CD4-positive, alpha-beta memory T cell (primary cell): ENCODE measurements around the gene SLC2A9. TPM values are rescaled to one million over a fixed set of nuclear protein-coding genes. Genes with fewer than 3 reads are reported as not detected.

Source experiments
- CTCF ChIA-PET: fragments of 350-600 bp; sonication (Branson Sonifier 250); formaldehyde crosslinking; loops from one replicate; lab custom pipeline; 2021; ENCODE audit warnings: inconsistent platforms; ENCODE audit not compliant: partially characterized antibody; lab: Charles Lee
- POLR2A ChIA-PET: fragments of 350-600 bp; sonication (Branson Sonifier 250); formaldehyde crosslinking; loops from one replicate; lab custom pipeline; 2021; ENCODE audit not compliant: partially characterized antibody; lab: Charles Lee
- DNase-seq, 5 donors: peaks; one replicate each; pipeline versions ENCODE4 v3.0.0 to v3.0.0-alpha.2; 2020 to 2022; ENCODE audit warnings: mixed read lengths in 1 of 5
- H3K27ac ChIP-seq: one replicate; pipeline ENCODE4 v1.7.0; 2013; ENCODE audit warnings: low read depth, low read length
- H3K27me3 ChIP-seq: 2 replicates; pipeline ENCODE4 v1.7.0; 2013; ENCODE audit warnings: mild to moderate bottlenecking, low read length, moderate library complexity; ENCODE audit not compliant: insufficient read depth
- H3K36me3 ChIP-seq: 2 replicates; pipeline ENCODE4 v1.7.0; 2013; ENCODE audit warnings: mild to moderate bottlenecking, low read length, moderate library complexity; ENCODE audit not compliant: insufficient read depth
- H3K4me1 ChIP-seq: 2 replicates; pipeline ENCODE4 v1.7.0; 2013; ENCODE audit warnings: mild to moderate bottlenecking, low read length, moderate library complexity; ENCODE audit not compliant: insufficient read depth
- H3K4me3 ChIP-seq, 2 donors: one replicate each; pipeline ENCODE4 v1.7.0; 2013; ENCODE audit warnings: low read length in 2 of 2, mild to moderate bottlenecking in 1 of 2
- H3K9me3 ChIP-seq, 2 donors: one replicate each; pipeline ENCODE4 v1.7.0; 2013; ENCODE audit warnings: low read length in 2 of 2, control low read depth in 1 of 2; ENCODE audit not compliant: control insufficient read depth in 1 of 2
- H3K27ac Mint-ChIP-seq, 7 donors: one replicate each; pipeline ENCODE4 v1.8.0; 2020 to 2021; ENCODE audit warnings: mixed read lengths in 7 of 7, mild to moderate bottlenecking in 6 of 7, inconsistent platforms in 3 of 7, moderate library complexity in 3 of 7
- H3K27me3 Mint-ChIP-seq, 2 donors: one replicate each; pipeline ENCODE4 v1.8.0; 2020 to 2021; ENCODE audit warnings: mixed read lengths in 2 of 2
- H3K36me3 Mint-ChIP-seq, 2 donors: one replicate each; pipeline ENCODE4 v1.8.0; 2020 to 2021; ENCODE audit warnings: mixed read lengths in 2 of 2, inconsistent platforms in 1 of 2, mild to moderate bottlenecking in 1 of 2
- H3K4me1 Mint-ChIP-seq, 4 donors: one replicate each; pipeline ENCODE4 v1.8.0; 2020 to 2021; ENCODE audit warnings: mixed read lengths in 4 of 4, mild to moderate bottlenecking in 1 of 4
- H3K4me3 Mint-ChIP-seq, 8 donors: one replicate each; pipeline ENCODE4 v1.8.0; 2020 to 2021; ENCODE audit warnings: mixed read lengths in 8 of 8, mild to moderate bottlenecking in 7 of 8, moderate library complexity in 6 of 8, inconsistent platforms in 3 of 8
- H3K9me3 Mint-ChIP-seq, 8 donors: one replicate each; pipeline ENCODE4 v1.8.0; 2020 to 2021; ENCODE audit warnings: mixed read lengths in 8 of 8, mild to moderate bottlenecking in 5 of 8, inconsistent platforms in 3 of 8, moderate library complexity in 1 of 8
- intact Hi-C: fragments of 100-400 bp; cut with micrococcal nuclease; formaldehyde crosslinking; loops from one replicate; pipeline ENCODE4 v1.15.1; 2023
- polyA plus RNA-seq, 2 donors: library from polyadenylated mRNA; unstranded; fragments of 300-500 nt; fragmentation: Illumina TruSeq; gene quantifications; one replicate each; pipeline ENCODE4 v1.2.3, GENCODE V29; 2021
- total RNA-seq, 2 experiments: library from RNA; stranded (reverse); gene quantifications; one replicate each; pipeline ENCODE4 v1.2.3, GENCODE V29; 2021

The SLC2A9 gene
- 1 to 10 TPM; 2.0 to 2.4 TPM for total RNA-seq
- 1 to 10 TPM in 1 of 2 donors, under 1 TPM in 1; 0.43 to 1.4 TPM for polyA plus RNA-seq

DNA sequence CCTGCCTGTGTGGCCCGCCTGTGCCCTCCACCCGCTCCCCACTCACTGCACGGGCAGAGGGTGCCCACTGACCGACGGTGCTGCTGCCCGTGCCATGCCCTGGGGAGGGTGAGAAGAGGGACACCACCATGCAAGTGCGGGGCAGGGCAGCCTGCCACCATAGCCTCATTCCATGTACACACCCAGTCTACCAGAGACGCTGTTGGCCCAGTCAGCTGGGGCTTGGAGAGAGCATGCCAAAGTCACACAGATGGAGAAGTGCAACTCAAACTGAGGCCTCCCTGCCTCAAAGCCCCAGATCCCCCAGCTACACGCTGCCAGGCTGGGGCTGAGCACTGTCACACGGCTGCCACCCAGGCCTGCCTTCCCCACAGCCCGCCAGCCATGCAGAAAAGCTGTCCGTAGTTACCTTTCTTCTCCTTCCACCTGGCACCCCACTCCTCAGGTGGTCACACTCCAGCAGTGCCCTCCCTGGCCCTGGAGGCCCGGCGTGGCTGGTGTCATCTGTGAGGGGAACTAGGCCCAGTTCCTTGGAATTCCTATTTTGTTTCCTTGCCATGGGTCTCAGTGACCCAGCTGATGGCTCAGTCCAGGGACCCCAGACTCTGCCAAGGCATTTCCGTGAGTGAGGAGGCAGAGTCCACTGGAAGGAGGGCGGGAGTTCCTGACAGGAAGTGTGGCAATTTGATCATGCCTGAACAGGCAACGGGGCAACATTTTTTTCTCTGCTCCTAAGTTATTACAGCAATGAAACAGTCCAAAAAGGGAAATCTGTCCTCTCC is at the start of gene SLC2A9:
Gene SLC2A9, minus strand, starts transcription at position 627 of the 782 bp plus-strand sequence. Its CDS starts 68 bp downstream, at position 559.
- H3K4me1 Mint-ChIP-seq, result peaks cover 3 to 18% (median 11%) of the 10 kb centered on the region in 4 donors
- Histone ChIP-seq H3K4me3 (no peak within 1 kb of the TSS), H3K36me3 (no peaks in the 10 kb centered on the region), H3K27me3 (no peaks in the 10 kb centered on the region), H3K27ac (no peak within 1 kb of the TSS), H3K9me3 (no peaks in the 10 kb centered on the region), H3K4me1 (peaks cover 14% of the 10 kb centered on the region)
- H3K4me3 Mint-ChIP-seq, result peak within 1 kb of the TSS in 1 of 8 donors; percentile 94
- H3K27me3 Mint-ChIP-seq, result peaks cover under 1 to 3% of the 10 kb centered on the region in 2 donors
- H3K27ac Mint-ChIP-seq, result peak within 1 kb of the TSS in 6 of 7 donors; percentile 43 to 98 (median 79)
- DNase-seq, result no peak
- POLR2A ChIA-PET, result interaction anchor here (1.2 kb wide), 1 partner anchor 436 kb away, joined by 3 read pairs; the partner anchor contains the start of gene ZNF518B
- CTCF ChIA-PET, result interaction anchor here (0.6 to 1.5 kb wide), 3 partner anchors 10 to 260 kb away, joined by 3 to 5 read pairs (median 3); partner anchors contain the start of gene WDR1
- H3K36me3 Mint-ChIP-seq, result no peaks in the 10 kb centered on the region
- H3K9me3 Mint-ChIP-seq, result no peaks in the 10 kb centered on the region
- intact Hi-C loops, result no loop called here

DNA sequence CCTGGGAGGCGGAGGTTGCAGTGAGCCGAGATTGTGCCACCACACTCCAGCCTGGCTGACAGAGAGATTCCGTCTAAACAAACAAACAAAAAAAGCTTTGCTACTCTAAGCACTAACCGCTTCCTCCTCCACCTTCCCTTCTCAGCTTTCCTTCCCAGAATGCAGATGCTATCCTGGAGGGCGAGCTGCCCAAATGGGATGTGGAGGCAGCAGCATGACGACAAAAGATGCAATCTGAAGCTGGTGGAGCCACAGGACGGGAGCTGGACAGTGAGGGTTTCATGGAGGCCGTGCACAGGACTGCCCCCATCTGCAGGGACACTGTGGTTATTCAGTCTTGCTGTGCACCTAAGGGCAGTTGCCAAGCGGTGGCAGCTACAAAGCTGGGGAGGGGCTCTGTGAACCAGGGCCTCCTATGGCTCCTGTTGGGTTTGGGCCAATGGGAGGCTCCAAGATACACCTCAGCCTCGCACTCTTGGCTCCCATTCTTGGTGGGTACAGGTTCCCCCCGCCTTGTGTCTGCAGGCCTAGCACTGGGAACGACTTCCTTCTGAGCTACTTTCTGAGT is 47.9 kb upstream of the SLC2A9 start:
- Mint-ChIP-seq H3K9me3 (no peaks in the 10 kb centered on the region), H3K4me1 (peaks cover 0 to 4% (median 2%) of the 10 kb centered on the region in 4 donors), H3K27me3 (no peaks in the 10 kb centered on the region), H3K27ac (peak overlapping the region in 4 of 7 donors; percentile 24 to 59 (median 44)), H3K36me3 (peaks cover 38 to 61% of the 10 kb centered on the region in 2 donors), H3K4me3 (no peak overlapping the region)
- Histone ChIP-seq H3K9me3 (no peaks in the 10 kb centered on the region), H3K36me3 (peaks cover 35% of the 10 kb centered on the region), H3K27me3 (no peaks in the 10 kb centered on the region), H3K4me1 (no peaks in the 10 kb centered on the region), H3K27ac (no peak overlapping the region), H3K4me3 (no peak overlapping the region)
- ChIA-PET CTCF (no interaction called here), POLR2A (interaction anchor here (0.6 to 1.6 kb wide), 3 partner anchors 28 to 378 kb away, joined by 3 to 4 read pairs (median 3); no protein-coding TSS in a partner anchor)
- no peak for DNase-seq
- intact Hi-C loops, result no loop called here

DNA sequence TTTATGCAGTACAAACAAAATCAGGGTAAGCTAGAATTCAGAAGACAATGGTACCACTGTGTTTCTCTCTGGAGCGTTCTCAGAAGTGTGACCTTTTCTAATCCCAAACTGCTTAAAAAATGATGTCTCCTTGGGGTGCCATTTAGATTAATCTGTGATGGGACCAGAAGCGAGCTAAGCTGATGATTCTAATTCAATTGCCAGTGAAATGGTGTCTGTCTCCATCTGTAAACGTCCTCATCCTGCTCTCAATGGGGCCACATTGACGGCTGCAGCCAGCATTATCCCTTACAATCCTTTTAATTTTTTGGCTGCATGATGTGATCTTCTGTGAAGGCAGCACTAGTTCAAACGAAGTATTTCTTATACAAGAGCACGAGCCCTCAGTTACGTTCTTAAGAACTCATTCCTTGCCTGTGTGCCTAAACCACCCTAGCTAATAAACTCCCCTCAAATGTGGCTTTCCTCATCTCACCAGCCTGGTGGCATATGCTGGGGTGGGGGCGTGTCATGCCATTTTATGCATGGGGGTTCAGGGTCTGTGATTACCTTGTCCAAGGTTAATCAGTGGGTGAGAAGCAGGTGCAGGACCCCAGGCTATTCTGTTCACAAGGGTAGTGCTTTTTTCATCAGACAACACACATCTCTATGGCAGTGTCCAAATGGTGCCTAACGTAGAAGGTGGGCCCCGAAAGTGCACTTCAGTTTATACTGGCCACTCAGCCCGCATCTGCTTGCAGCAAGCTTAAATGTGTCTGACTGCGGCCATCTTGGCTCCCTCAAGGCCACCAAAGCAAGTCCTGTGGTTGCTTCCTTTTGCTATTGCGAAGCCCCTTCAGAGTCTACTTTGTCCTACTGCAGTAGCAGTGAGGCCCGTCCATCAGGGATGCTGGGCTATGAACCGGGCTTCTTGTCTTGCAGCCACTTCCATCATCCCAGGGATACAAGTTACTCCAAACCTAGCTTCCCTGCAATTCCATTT is 45.7 kb upstream of the SLC2A9 start:
- DNase-seq, result no peak
- intact Hi-C loops, result no loop called here
- H3K36me3 Mint-ChIP-seq, result peaks cover 39 to 51% of the 10 kb centered on the region in 2 donors
- H3K27ac Mint-ChIP-seq, result peak overlapping the region in 2 of 7 donors; percentile 50 to 63
- no peak overlapping the region for H3K4me3 Mint-ChIP-seq
- Histone ChIP-seq H3K36me3 (peaks cover 35% of the 10 kb centered on the region), H3K9me3 (no peaks in the 10 kb centered on the region), H3K27ac (no peak overlapping the region), H3K4me1 (no peaks in the 10 kb centered on the region), H3K27me3 (no peaks in the 10 kb centered on the region), H3K4me3 (no peak overlapping the region)
- CTCF ChIA-PET, result no interaction called here
- H3K4me1 Mint-ChIP-seq, result peaks cover 0 to 3% (median 0%) of the 10 kb centered on the region in 4 donors
- no peaks in the 10 kb centered on the region for H3K27me3 Mint-ChIP-seq
- no peaks in the 10 kb centered on the region for H3K9me3 Mint-ChIP-seq
- POLR2A ChIA-PET, result interaction anchor here (1.1 kb wide), 1 partner anchor 18 kb away, joined by 3 read pairs; no protein-coding TSS in a partner anchor

DNA sequence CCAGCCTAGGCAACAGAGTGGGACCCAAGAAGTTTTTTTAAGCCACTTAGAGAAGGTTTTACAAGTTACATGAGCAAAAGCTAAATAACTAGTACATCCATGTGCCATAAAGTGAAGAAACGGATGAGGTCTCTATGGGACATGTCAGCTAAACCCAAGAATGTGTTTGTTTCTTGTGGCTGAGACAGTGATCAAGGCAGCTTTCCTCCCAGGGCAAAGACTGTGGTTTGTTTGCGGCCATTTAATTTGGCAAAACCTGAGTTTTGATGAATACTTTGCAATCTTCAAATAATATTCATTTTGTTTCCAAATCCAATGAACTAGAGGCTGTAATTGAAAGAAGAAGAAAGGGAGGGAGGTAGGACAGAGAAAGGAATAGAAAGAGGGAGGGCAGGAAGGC is 44.9 kb upstream of the SLC2A9 start:
- no peaks in the 10 kb centered on the region for H3K27me3 ChIP-seq
- H3K36me3 Mint-ChIP-seq, result peaks cover 40 to 54% of the 10 kb centered on the region in 2 donors
- peak overlapping the region in 4 of 7 donors; percentile 12 to 63 (median 54) for H3K27ac Mint-ChIP-seq
- H3K9me3 ChIP-seq, result no peaks in the 10 kb centered on the region
- no peak overlapping the region for H3K4me3 ChIP-seq
- no peaks in the 10 kb centered on the region for H3K4me1 ChIP-seq
- peaks cover 35% of the 10 kb centered on the region for H3K36me3 ChIP-seq
- no peak overlapping the region for H3K4me3 Mint-ChIP-seq
- ChIA-PET POLR2A (interaction anchor here (1.1 kb wide), 1 partner anchor 19 kb away, joined by 3 read pairs; no protein-coding TSS in a partner anchor), CTCF (interaction anchor here (1.0 kb wide), 1 partner anchor 91 kb away, joined by 3 read pairs; no protein-coding TSS in a partner anchor)
- H3K9me3 Mint-ChIP-seq, result no peaks in the 10 kb centered on the region
- no peaks in the 10 kb centered on the region for H3K27me3 Mint-ChIP-seq
- DNase-seq, result no peak
- H3K27ac ChIP-seq, result no peak overlapping the region
- peaks cover 0 to 3% (median 0%) of the 10 kb centered on the region in 4 donors for H3K4me1 Mint-ChIP-seq
- intact Hi-C loops, result no loop called here

DNA sequence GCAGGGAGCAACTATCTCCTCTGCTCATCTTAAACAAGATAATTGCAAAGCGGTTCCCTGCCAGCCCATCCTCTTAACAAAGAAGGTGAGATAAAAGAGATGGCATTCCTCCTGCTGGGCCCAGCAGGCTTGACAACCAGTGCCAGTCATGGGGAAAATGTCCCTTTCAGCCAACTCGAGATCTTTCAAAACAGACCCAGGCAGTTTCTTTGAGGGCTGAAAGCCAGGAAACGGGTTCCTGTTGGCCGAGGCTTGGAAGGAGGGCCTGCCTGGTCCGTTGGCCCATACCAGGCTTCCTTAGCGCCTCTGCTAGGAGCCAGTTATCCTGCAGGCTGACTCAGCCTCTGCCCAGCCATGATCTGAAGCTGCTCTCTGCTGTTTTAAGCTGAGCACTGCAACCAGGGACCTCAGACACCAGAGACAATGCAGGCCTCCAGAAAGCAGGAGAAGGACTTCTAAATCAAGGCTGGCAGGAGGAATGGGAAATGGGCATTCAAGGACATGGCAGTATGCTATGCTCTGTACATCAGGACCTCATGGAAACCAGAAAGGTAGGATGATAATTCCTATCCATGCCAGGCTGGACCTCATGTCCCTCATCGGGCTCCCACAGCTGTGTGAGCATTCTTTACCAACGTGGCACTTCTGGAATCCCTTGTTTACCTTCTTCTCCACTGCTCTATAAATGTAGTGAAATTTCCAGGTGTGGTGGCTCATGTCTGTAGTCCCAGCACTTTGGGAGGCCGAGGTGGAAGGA is 42.4 kb upstream of the SLC2A9 start:
- DNase-seq, result no peak
- Histone ChIP-seq H3K27ac (no peak overlapping the region), H3K4me1 (no peaks in the 10 kb centered on the region), H3K36me3 (peaks cover 35% of the 10 kb centered on the region), H3K9me3 (no peaks in the 10 kb centered on the region), H3K27me3 (no peaks in the 10 kb centered on the region), H3K4me3 (no peak overlapping the region)
- H3K4me3 Mint-ChIP-seq, result no peak overlapping the region
- H3K27me3 Mint-ChIP-seq, result no peaks in the 10 kb centered on the region
- H3K27ac Mint-ChIP-seq, result peak overlapping the region in 1 of 7 donors; percentile 10
- peaks cover 51 to 56% of the 10 kb centered on the region in 2 donors for H3K36me3 Mint-ChIP-seq
- ChIA-PET POLR2A (no interaction called here), CTCF (no interaction called here)
- no peaks in the 10 kb centered on the region for H3K4me1 Mint-ChIP-seq
- intact Hi-C loops, result no loop called here
- no peaks in the 10 kb centered on the region for H3K9me3 Mint-ChIP-seq

DNA sequence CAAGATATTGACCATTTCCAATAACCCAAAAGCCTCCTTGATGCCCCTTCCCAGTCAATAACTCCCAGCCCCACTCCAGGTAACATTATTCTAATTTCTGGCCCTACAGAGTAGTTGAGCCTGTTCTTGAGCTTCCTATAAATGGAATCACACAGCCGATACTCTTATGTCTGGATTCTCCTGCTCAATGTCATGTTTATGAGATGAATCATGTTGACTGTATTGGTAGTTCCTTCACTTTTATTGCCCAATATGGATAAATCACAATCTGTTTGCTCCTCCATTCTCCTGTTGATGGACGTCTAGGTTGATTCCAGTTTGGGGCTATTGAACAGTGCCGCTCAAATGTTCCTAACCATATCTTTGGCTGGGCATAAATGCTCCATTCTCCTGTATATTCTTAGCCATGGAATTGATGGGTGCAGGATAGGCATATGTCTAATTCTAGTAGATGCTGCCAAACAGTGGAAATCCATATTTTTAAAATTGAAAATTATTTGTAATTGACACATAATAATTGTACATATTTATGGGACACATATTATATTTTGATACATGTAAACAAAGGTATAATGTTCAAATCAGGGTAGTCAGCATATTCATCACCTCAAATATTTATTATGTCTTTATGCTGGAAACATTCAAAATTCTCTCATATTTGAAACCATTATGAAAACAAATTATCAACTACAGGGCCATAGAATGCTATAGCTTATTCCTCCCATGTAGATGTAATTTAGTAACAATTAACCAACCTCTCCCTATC is 40.5 kb upstream of the SLC2A9 start:
- no peaks in the 10 kb centered on the region for H3K27me3 ChIP-seq
- no peak overlapping the region for H3K27ac ChIP-seq
- peaks cover 18% of the 10 kb centered on the region for H3K36me3 ChIP-seq
- no peaks in the 10 kb centered on the region for H3K4me1 ChIP-seq
- DNase-seq, result no peak
- no peaks in the 10 kb centered on the region for H3K9me3 Mint-ChIP-seq
- H3K4me3 Mint-ChIP-seq, result no peak overlapping the region
- CTCF ChIA-PET, result no interaction called here
- peaks cover 48 to 63% of the 10 kb centered on the region in 2 donors for H3K36me3 Mint-ChIP-seq
- H3K27ac Mint-ChIP-seq, result no peak overlapping the region
- H3K9me3 ChIP-seq, result no peaks in the 10 kb centered on the region
- H3K27me3 Mint-ChIP-seq, result no peaks in the 10 kb centered on the region
- POLR2A ChIA-PET, result no interaction called here
- no peak overlapping the region for H3K4me3 ChIP-seq
- intact Hi-C loops, result no loop called here
- no peaks in the 10 kb centered on the region for H3K4me1 Mint-ChIP-seq
